ENCODE results near the gene HACD3. TPM values are rescaled to one million over a fixed set of nuclear protein-coding genes. Genes with fewer than 3 reads are reported as not detected.

The HACD3 gene, protein sequence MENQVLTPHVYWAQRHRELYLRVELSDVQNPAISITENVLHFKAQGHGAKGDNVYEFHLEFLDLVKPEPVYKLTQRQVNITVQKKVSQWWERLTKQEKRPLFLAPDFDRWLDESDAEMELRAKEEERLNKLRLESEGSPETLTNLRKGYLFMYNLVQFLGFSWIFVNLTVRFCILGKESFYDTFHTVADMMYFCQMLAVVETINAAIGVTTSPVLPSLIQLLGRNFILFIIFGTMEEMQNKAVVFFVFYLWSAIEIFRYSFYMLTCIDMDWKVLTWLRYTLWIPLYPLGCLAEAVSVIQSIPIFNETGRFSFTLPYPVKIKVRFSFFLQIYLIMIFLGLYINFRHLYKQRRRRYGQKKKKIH
- total RNA-seq (2022; extraction: Qiagen RNA extraction), result 123 to 154 TPM (median 140 TPM) in 5 replicates

DNA sequence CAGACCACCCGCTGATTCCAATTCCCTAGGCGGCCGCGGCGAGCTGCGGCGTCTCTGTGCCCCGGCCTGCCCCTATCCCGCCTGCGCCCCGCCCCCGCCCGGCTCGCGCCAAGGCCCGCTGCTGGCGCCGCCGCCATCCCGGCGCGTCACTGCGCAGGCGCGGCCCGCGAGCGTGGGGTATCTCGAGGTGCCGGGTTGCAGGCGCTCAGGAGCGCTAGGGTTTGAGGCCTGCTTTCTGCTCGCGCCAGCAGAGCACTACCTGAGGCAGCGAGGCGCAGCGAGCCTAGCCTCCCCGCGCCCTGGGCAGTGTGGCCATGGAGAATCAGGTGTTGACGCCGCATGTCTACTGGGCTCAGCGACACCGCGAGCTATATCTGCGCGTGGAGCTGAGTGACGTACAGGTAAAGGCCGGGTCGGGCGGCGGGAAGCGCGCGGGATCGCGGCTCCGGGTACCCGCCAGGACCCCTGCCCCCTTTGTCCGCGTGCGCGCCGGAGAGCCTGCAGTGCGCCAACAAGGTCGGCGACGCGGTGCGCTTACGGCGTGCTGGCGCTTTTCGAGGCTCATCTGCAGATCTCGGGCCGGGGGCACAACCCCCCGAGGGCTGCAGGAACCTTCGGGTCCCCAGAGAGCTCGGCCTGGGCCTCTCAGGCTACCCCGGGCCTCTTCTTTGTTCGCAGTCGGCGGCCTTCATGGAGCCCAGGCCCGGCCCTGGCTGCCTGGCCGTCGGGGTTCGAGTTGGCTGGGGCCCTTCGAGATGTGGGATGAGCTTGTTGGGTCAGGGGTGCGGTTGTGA lies at the start of gene HACD3:
HACD3 (plus strand) TSS at position 146 of the 794 bp plus-strand sequence; CDS start at position 315, 169 bp downstream.

GRCh38 chr15:65516997-65517865 lies 13.0 kb upstream of the HACD3 start, which contains the start of gene DPP8:
Gene DPP8, minus strand, starts transcription at chr15:65517689. Its CDS starts 5,136 bp downstream, at chr15:65512553.

GRCh38 chr15:65610871-65611718 lies 80.8 kb downstream of the HACD3 start, which contains the start of gene INTS14:
Gene INTS14, minus strand, starts transcription at chr15:65611131. Its CDS starts 3,751 bp downstream, at chr15:65607380.

DNA sequence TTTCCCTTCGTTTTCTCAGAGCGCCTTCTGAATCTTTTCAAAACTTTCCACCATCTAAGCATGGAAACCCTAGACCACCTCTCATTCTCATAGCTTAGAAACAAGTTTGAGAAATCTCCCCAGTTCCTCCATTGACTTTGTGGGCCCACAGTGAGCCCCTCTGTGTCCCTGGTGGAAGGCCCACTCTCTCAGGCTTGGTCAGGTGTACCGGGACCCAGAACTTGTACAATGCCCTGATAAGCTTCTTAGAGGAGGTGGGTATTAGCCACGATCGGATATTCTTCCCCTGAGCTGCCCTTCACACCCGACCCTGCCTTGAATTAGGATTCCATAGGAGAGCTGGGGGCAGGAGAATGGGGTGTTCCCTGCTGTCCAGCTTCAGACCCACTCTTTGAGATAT lies 91.4 kb downstream of the HACD3 start, which contains the start of gene SLC24A1:
SLC24A1 (plus strand) TSS at position 301 of the 400 bp plus-strand sequence. CDS start 2,143 bp downstream, outside the sequence.

Other genes starting within 250 kb of the HACD3 start
- gene PARP16, start 243.6 kb upstream of the HACD3 start, total RNA-seq (2022; extraction: Qiagen RNA extraction), result 10.4 to 11.6 TPM (median 11.3 TPM) in 5 replicates
- not detected in 5 replicates for gene RNU5A-1, start 234.4 kb upstream of the HACD3 start, total RNA-seq (2022; extraction: Qiagen RNA extraction)
- gene RNU5B-1, start 225.8 kb upstream of the HACD3 start, total RNA-seq (2022; extraction: Qiagen RNA extraction), result not detected in 5 replicates
- gene IGDCC3, start 152.5 kb upstream of the HACD3 start, total RNA-seq (2022; extraction: Qiagen RNA extraction), result 0.07 to 0.18 TPM (median 0.09 TPM) in 5 replicates
- gene IGDCC4, start 107.5 kb upstream of the HACD3 start, total RNA-seq (2022; extraction: Qiagen RNA extraction), result 1.8 to 2.7 TPM (median 2.2 TPM) in 5 replicates
- 20.0 to 32.0 TPM (median 27.6 TPM) in 5 replicates for gene DPP8, start 12.8 kb upstream of the HACD3 start, total RNA-seq (2022; extraction: Qiagen RNA extraction)
- 41.3 to 55.9 TPM (median 43.0 TPM) in 5 replicates for gene INTS14, start 80.7 kb downstream of the HACD3 start, total RNA-seq (2022; extraction: Qiagen RNA extraction)
- gene SLC24A1, start 91.5 kb downstream of the HACD3 start, total RNA-seq (2022; extraction: Qiagen RNA extraction), result 2.9 to 5.2 TPM (median 4.9 TPM) in 5 replicates

Measured in A549 treated with Hydrocortisone at 1 μM for 4 hours (cell line).